GM23338 (cell line): Measurements from ENCODE around the gene MBD1. TPM values are rescaled to one million over a fixed set of nuclear protein-coding genes. Genes with fewer than 3 reads are reported as not detected.

ENCODE experiments used
- ATAC-seq: fragments of 200-7000 bp; cut with Tn5 transposase; 3 replicates; pipeline ENCODE4 v1.9.1; 2020
- DNase-seq: peaks from one replicate; pipeline ENCODE4 v3.0.0-alpha.2; 2015; ENCODE audit warnings: low spot score
- H2AFZ ChIP-seq: fragments of 200-600 bp; sonication (generic); 2 replicates; pipeline ENCODE4 v1.8.0; 2016; ENCODE audit warnings: antibody characterized with exemption, mild to moderate bottlenecking, moderate library complexity
- H3F3A ChIP-seq: fragments of 200-600 bp; sonication (generic); replicated peaks from 2 replicates; pipeline ENCODE4 v1.8.0; 2017; ENCODE audit warnings: antibody characterized with exemption, mixed run types, low read depth
- H3K27ac ChIP-seq: fragments of 200-600 bp; sonication (generic); 2 replicates; pipeline ENCODE4 v1.6.1; 2016; ENCODE audit warnings: low read depth
- H3K27me3 ChIP-seq: fragments of 200-600 bp; sonication (generic); 2 replicates; pipeline ENCODE4 v1.8.0; 2016; ENCODE audit warnings: mild to moderate bottlenecking, mixed run types, moderate library complexity; ENCODE audit not compliant: insufficient read depth
- H3K36me3 ChIP-seq: fragments of 200-600 bp; sonication (generic); 2 replicates; pipeline ENCODE4 v1.8.0; 2016; ENCODE audit warnings: mild to moderate bottlenecking; ENCODE audit not compliant: insufficient read depth
- H3K4me1 ChIP-seq: fragments of 200-600 bp; sonication (generic); 2 replicates; pipeline ENCODE4 v1.8.0; 2016; ENCODE audit warnings: mild to moderate bottlenecking, moderate library complexity; ENCODE audit not compliant: insufficient read depth
- H3K4me2 ChIP-seq: fragments of 200-600 bp; sonication (generic); 2 replicates; pipeline ENCODE4 v1.7.1; 2017; ENCODE audit warnings: mixed run types
- H3K4me3 ChIP-seq: fragments of 200-600 bp; sonication (generic); 2 replicates; pipeline ENCODE4 v1.6.1; 2016; ENCODE audit warnings: mixed run types
- H3K79me2 ChIP-seq: fragments of 200-600 bp; sonication (generic); replicated peaks from 2 replicates; pipeline ENCODE4 v1.8.0; 2017; ENCODE audit warnings: mild to moderate bottlenecking; ENCODE audit not compliant: insufficient read depth
- H3K9me2 ChIP-seq: fragments of 200-600 bp; sonication (generic); 2 replicates; pipeline ENCODE4 v1.8.0; 2017; ENCODE audit not compliant: insufficient read depth
- H4K20me1 ChIP-seq: fragments of 200-600 bp; sonication (generic); replicated peaks from 2 replicates; pipeline ENCODE4 v1.8.0; 2017; ENCODE audit warnings: mild to moderate bottlenecking; ENCODE audit not compliant: insufficient read depth
- H3K27ac Mint-ChIP-seq: 2 replicates; pipeline ENCODE4 v1.8.0; 2020; ENCODE audit warnings: inconsistent platforms, mild to moderate bottlenecking, moderate library complexity, mixed read lengths
- H3K27me3 Mint-ChIP-seq: 3 replicates; pipeline ENCODE4 v1.8.0; 2022; ENCODE audit warnings: low read depth, mild to moderate bottlenecking, moderate library complexity, mixed read lengths, inconsistent platforms; ENCODE audit not compliant: insufficient read depth, poor library complexity
- H3K36me3 Mint-ChIP-seq: 3 replicates; pipeline ENCODE4 v1.8.0; 2021; ENCODE audit warnings: low read depth, mild to moderate bottlenecking, inconsistent platforms, moderate library complexity, mixed read lengths
- H3K4me1 Mint-ChIP-seq: 3 replicates; pipeline ENCODE4 v1.8.0; 2020; ENCODE audit warnings: mild to moderate bottlenecking, inconsistent platforms, mixed read lengths
- H3K4me3 Mint-ChIP-seq: 3 replicates; pipeline ENCODE4 v1.8.0; 2021; ENCODE audit warnings: moderate library complexity, mild to moderate bottlenecking, inconsistent platforms, mixed read lengths
- H3K9me3 Mint-ChIP-seq: 3 replicates; pipeline ENCODE4 v1.8.0; 2020; ENCODE audit warnings: moderate library complexity, mild to moderate bottlenecking, inconsistent platforms, mixed read lengths
- CREB1 ChIP-seq: fragments of 250-450 bp; sonication (Bioruptor Pico); IDR thresholded peaks from 2 replicates; pipeline ENCODE4 v1.5.0; 2020; ENCODE audit warnings: low read depth, mild to moderate bottlenecking, moderate library complexity
- EZH2 ChIP-seq: fragments of 200-600 bp; sonication (generic); IDR thresholded peaks from one replicate; pipeline ENCODE4 v1.8.0; 2017; ENCODE audit warnings: antibody characterized with exemption, mild to moderate bottlenecking, low read depth; ENCODE audit not compliant: unreplicated experiment
- EZH2phosphoT487 ChIP-seq: fragments of 200-600 bp; sonication (generic); IDR thresholded peaks from one replicate; pipeline ENCODE4 v1.8.1; 2018; ENCODE audit warnings: antibody characterized with exemption; ENCODE audit not compliant: unreplicated experiment
- JUNB ChIP-seq: IDR thresholded peaks from one replicate; pipeline ENCODE4 v1.6.1; 2016; ENCODE audit warnings: antibody characterized with exemption; ENCODE audit not compliant: unreplicated experiment
- NANOG ChIP-seq: IDR thresholded peaks from 2 replicates; pipeline ENCODE4 v1.6.1; 2016; ENCODE audit warnings: antibody characterized with exemption, borderline replicate concordance
- POLR2AphosphoS5 ChIP-seq: IDR thresholded peaks from 2 replicates; pipeline ENCODE4 v1.6.1; 2016; ENCODE audit warnings: antibody characterized with exemption, low read depth
- STAT1 ChIP-seq: IDR thresholded peaks from one replicate; pipeline ENCODE4 v1.6.1; 2016; ENCODE audit warnings: antibody characterized with exemption; ENCODE audit not compliant: unreplicated experiment
- ZNF114 ChIP-seq: fragments of 250-450 bp; sonication (Bioruptor Pico); IDR thresholded peaks from 2 replicates; pipeline ENCODE4 v1.5.0; 2020; ENCODE audit warnings: mild to moderate bottlenecking, moderate library complexity
- ZNF331 ChIP-seq: fragments of 250-450 bp; sonication (Bioruptor Pico); IDR thresholded peaks from 2 replicates; pipeline ENCODE4 v1.5.0; 2020; ENCODE audit warnings: low read depth, mild to moderate bottlenecking, moderate library complexity
- polyA plus RNA-seq: library from polyadenylated mRNA; unstranded; fragments of >200 nt; fragmentation: Nextera tagmentation; extraction: Ambion mirVana; gene quantifications from 2 replicates; pipeline ENCODE4 v1.2.1, GENCODE V29; 2016
- total RNA-seq: library from RNA; depleted of rRNA; stranded (reverse); fragments of >200 nt; shearing (Covaris generic); gene quantifications from 2 replicates; pipeline ENCODE4 v1.2.3, GENCODE V29; 2014
- TF ChIP-seq, protein P1 (sequence below), 2 experiments: fragments of 200-600 bp in 1 of 2; sonication (generic) in 1 of 2; conservative IDR thresholded peaks; 2 replicates each; pipeline versions ENCODE4 v1.5.1 to v1.6.1; 2016 to 2017; ENCODE audit warnings: antibody characterized with exemption in 2 of 2, low read depth in 2 of 2, mild to moderate bottlenecking in 2 of 2, moderate library complexity in 1 of 2
- TF ChIP-seq, protein P2 (sequence below): IDR thresholded peaks from 2 replicates; pipeline ENCODE4 v1.6.1; 2016; ENCODE audit warnings: antibody characterized with exemption
- TF ChIP-seq, protein P3 (sequence below): IDR thresholded peaks from one replicate; pipeline ENCODE4 v1.6.1; 2018; ENCODE audit warnings: antibody characterized with exemption; ENCODE audit not compliant: unreplicated experiment

MBD1 gene
- total and polyA plus RNA-seq, 2 experiments from 2014 or later: 17.0 to 43.5 TPM

DNA sequence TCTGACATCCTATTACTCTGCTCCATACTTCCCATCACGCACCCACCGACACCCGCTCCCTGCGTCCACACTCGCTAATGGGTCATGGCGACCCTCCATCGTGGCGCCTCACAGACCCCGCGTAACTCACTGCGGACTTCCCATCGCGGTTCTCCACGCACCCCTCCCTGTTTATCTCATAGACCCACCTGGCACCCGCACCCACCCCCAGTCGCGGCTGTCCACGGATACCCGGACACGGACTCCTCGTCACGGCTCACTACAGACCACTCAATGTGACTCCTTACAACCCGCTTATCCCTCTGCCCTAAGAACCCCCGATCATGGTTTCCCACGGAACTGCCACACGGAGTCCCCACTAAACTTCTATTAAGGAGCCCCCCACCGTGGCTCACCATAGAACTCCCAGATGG, 5.7 kb upstream of the MBD1 start:
- H3K36me3 Mint-ChIP-seq: peaks cover 39% of the 10 kb centered on the region
- H4K20me1 ChIP-seq: no peaks in the 10 kb centered on the region
- peak overlapping the region; percentile 96 for H3K27ac Mint-ChIP-seq
- peaks cover 9% of the 10 kb centered on the region; the same call in 2 of the 3 replicates for H3K4me1 Mint-ChIP-seq
- peak overlapping the region; percentile 81 for H3K4me3 ChIP-seq
- no peaks in the 10 kb centered on the region; the same call in 1 of the 2 replicates for H3F3A ChIP-seq
- no peaks in the 10 kb centered on the region for H3K36me3 ChIP-seq
- peaks cover 3% of the 10 kb centered on the region for H3K4me1 ChIP-seq
- no peak overlapping the region for H3K27ac ChIP-seq
- H3K9me2 ChIP-seq: no peaks in the 10 kb centered on the region
- DNase-seq: no peak
- peaks cover 8% of the 10 kb centered on the region for H3K79me2 ChIP-seq
- peak overlapping the region; percentile 93 for H3K4me2 ChIP-seq
- peak overlapping the region; percentile 99 for H3K4me3 Mint-ChIP-seq
- peak overlapping the region; percentile 68; the same call in 1 of the 2 replicates for H2AFZ ChIP-seq
- no peak for ATAC-seq
- H3K27me3 ChIP-seq: no peaks in the 10 kb centered on the region
- TF ChIP-seq EZH2phosphoT487 (no peak), CREB1 (CRISPR knock-in tag) (no peak)
- H3K27me3 Mint-ChIP-seq: peaks cover 14% of the 10 kb centered on the region
- no peaks in the 10 kb centered on the region; the same call in 2 of the 3 replicates for H3K9me3 Mint-ChIP-seq

DNA sequence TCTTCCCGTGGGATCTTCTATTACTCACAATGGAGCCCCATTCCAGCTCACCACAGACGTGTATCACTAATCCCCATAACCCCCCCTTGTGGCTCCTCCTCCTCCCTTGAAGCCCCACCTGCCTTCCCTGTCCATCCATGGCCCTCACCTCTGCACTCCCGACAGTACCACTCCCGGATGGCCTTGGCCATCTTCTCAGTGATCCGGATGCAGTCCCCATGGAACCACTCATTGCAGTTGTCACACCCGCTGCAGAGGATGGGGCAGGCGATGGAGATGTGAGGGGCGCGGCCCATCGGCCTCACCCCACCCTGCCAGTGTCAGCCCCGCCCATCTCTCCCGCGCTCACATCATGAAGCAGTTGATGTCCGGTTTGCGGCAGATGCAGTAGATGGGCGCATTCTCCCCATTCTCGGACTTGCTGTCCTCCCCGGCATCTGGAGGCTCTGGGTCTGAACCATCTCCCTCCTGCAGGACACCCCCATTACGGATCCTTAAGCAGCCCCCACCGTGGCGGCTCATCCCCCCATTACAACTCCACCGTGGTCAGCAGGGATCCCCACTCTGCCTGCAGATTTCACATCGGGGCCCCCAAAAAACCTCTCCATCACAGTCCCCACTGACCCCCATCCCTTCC, 5.2 kb upstream of the MBD1 start:
- H3K27ac Mint-ChIP-seq: peak overlapping the region; percentile 96
- peaks cover 39% of the 10 kb centered on the region for H3K36me3 Mint-ChIP-seq
- H3K4me1 Mint-ChIP-seq: peaks cover 9% of the 10 kb centered on the region; the same call in 2 of the 3 replicates
- peaks cover 8% of the 10 kb centered on the region for H3K79me2 ChIP-seq
- no peaks in the 10 kb centered on the region for H4K20me1 ChIP-seq
- H3K4me3 ChIP-seq: peak overlapping the region; percentile 81
- H3K27me3 ChIP-seq: no peaks in the 10 kb centered on the region
- H2AFZ ChIP-seq: no peak overlapping the region
- H3K4me2 ChIP-seq: peak overlapping the region; percentile 93
- H3K27me3 Mint-ChIP-seq: peaks cover 14% of the 10 kb centered on the region
- no peaks in the 10 kb centered on the region for H3K9me2 ChIP-seq
- DNase-seq (peak; percentile 61), ATAC-seq (peak; percentile 14)
- peaks cover 3% of the 10 kb centered on the region for H3K4me1 ChIP-seq
- H3K4me3 Mint-ChIP-seq: peak overlapping the region; percentile 99
- H3F3A ChIP-seq: no peaks in the 10 kb centered on the region; the same call in 1 of the 2 replicates
- H3K36me3 ChIP-seq: no peaks in the 10 kb centered on the region
- no peaks in the 10 kb centered on the region; the same call in 2 of the 3 replicates for H3K9me3 Mint-ChIP-seq
- H3K27ac ChIP-seq: no peak overlapping the region
- no peak for TF ChIP-seq STAT1
- TF ChIP-seq, protein P1, sequence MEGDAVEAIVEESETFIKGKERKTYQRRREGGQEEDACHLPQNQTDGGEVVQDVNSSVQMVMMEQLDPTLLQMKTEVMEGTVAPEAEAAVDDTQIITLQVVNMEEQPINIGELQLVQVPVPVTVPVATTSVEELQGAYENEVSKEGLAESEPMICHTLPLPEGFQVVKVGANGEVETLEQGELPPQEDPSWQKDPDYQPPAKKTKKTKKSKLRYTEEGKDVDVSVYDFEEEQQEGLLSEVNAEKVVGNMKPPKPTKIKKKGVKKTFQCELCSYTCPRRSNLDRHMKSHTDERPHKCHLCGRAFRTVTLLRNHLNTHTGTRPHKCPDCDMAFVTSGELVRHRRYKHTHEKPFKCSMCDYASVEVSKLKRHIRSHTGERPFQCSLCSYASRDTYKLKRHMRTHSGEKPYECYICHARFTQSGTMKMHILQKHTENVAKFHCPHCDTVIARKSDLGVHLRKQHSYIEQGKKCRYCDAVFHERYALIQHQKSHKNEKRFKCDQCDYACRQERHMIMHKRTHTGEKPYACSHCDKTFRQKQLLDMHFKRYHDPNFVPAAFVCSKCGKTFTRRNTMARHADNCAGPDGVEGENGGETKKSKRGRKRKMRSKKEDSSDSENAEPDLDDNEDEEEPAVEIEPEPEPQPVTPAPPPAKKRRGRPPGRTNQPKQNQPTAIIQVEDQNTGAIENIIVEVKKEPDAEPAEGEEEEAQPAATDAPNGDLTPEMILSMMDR (conservative IDR thresholded peaks at IDR 0.05; ENCODE audit: low read depth in 2 of 2): no peak
- TF ChIP-seq JUNB: no peak
- TF ChIP-seq POLR2AphosphoS5: no peak
- TF ChIP-seq EZH2: no peak
- TF ChIP-seq, protein P2, sequence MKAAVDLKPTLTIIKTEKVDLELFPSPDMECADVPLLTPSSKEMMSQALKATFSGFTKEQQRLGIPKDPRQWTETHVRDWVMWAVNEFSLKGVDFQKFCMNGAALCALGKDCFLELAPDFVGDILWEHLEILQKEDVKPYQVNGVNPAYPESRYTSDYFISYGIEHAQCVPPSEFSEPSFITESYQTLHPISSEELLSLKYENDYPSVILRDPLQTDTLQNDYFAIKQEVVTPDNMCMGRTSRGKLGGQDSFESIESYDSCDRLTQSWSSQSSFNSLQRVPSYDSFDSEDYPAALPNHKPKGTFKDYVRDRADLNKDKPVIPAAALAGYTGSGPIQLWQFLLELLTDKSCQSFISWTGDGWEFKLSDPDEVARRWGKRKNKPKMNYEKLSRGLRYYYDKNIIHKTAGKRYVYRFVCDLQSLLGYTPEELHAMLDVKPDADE: no peak
- TF ChIP-seq ZNF331 (CRISPR knock-in tag): no peak
- TF ChIP-seq, protein P3, sequence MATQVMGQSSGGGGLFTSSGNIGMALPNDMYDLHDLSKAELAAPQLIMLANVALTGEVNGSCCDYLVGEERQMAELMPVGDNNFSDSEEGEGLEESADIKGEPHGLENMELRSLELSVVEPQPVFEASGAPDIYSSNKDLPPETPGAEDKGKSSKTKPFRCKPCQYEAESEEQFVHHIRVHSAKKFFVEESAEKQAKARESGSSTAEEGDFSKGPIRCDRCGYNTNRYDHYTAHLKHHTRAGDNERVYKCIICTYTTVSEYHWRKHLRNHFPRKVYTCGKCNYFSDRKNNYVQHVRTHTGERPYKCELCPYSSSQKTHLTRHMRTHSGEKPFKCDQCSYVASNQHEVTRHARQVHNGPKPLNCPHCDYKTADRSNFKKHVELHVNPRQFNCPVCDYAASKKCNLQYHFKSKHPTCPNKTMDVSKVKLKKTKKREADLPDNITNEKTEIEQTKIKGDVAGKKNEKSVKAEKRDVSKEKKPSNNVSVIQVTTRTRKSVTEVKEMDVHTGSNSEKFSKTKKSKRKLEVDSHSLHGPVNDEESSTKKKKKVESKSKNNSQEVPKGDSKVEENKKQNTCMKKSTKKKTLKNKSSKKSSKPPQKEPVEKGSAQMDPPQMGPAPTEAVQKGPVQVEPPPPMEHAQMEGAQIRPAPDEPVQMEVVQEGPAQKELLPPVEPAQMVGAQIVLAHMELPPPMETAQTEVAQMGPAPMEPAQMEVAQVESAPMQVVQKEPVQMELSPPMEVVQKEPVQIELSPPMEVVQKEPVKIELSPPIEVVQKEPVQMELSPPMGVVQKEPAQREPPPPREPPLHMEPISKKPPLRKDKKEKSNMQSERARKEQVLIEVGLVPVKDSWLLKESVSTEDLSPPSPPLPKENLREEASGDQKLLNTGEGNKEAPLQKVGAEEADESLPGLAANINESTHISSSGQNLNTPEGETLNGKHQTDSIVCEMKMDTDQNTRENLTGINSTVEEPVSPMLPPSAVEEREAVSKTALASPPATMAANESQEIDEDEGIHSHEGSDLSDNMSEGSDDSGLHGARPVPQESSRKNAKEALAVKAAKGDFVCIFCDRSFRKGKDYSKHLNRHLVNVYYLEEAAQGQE: no peak
- TF ChIP-seq ZNF114 (CRISPR knock-in tag): no peak
- no peak for TF ChIP-seq EZH2phosphoT487
- TF ChIP-seq NANOG: no peak
